ENCODE data around the gene RAB36.

DNA sequence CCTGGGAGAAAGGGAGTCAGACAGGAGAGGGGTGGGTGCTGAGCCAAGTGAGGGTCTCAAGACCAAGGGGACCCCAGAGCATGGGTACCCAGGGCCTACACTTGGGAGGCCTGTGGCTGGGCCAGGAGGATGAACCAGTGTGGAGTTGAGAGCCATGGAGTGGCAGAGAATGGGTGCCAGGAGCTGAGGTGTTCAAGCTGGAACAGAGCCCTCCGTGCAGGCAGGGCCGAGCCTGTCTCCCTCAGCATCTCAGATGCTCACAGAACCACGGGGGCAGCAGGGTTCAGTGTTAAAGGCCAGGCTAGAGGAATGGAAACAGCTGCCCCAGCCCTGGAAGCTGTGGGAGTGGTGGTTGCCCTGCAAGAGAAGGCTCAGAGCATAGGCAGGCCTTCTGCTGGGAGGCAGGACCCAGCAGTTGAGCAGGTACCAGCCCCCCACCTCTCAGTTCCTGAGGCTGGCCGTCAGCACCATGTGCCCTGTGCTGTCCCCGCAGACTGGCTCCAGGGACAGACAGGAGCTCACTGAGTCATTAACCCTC, 35.8 kb upstream of the RAB36 start:
- TF ChIP-seq, protein P1, sequence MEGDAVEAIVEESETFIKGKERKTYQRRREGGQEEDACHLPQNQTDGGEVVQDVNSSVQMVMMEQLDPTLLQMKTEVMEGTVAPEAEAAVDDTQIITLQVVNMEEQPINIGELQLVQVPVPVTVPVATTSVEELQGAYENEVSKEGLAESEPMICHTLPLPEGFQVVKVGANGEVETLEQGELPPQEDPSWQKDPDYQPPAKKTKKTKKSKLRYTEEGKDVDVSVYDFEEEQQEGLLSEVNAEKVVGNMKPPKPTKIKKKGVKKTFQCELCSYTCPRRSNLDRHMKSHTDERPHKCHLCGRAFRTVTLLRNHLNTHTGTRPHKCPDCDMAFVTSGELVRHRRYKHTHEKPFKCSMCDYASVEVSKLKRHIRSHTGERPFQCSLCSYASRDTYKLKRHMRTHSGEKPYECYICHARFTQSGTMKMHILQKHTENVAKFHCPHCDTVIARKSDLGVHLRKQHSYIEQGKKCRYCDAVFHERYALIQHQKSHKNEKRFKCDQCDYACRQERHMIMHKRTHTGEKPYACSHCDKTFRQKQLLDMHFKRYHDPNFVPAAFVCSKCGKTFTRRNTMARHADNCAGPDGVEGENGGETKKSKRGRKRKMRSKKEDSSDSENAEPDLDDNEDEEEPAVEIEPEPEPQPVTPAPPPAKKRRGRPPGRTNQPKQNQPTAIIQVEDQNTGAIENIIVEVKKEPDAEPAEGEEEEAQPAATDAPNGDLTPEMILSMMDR (IDR thresholded peaks at IDR 0.05), result no peak
- TF ChIP-seq, protein P2, sequence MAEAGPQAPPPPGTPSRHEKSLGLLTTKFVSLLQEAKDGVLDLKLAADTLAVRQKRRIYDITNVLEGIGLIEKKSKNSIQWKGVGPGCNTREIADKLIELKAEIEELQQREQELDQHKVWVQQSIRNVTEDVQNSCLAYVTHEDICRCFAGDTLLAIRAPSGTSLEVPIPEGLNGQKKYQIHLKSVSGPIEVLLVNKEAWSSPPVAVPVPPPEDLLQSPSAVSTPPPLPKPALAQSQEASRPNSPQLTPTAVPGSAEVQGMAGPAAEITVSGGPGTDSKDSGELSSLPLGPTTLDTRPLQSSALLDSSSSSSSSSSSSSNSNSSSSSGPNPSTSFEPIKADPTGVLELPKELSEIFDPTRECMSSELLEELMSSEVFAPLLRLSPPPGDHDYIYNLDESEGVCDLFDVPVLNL (CRISPR knock-in tag; IDR thresholded peaks at IDR 0.05; ENCODE audit: borderline replicate concordance, low read depth), result no peak
